GM23338 (cell line): Measurements from ENCODE around the gene AZIN2. TPM values are rescaled to one million over a fixed set of nuclear protein-coding genes. Genes with fewer than 3 reads are reported as not detected.

Experiments used
- ATAC-seq: fragments of 200-7000 bp; cut with Tn5 transposase; 3 replicates; pipeline ENCODE4 v1.9.1; 2020
- DNase-seq: peaks from one replicate; pipeline ENCODE4 v3.0.0-alpha.2; 2015; ENCODE audit warnings: low spot score
- H2AFZ ChIP-seq: fragments of 200-600 bp; sonication (generic); 2 replicates; pipeline ENCODE4 v1.8.0; 2016; ENCODE audit warnings: antibody characterized with exemption, mild to moderate bottlenecking, moderate library complexity
- H3F3A ChIP-seq: fragments of 200-600 bp; sonication (generic); replicated peaks from 2 replicates; pipeline ENCODE4 v1.8.0; 2017; ENCODE audit warnings: antibody characterized with exemption, mixed run types, low read depth
- H3K27ac ChIP-seq: fragments of 200-600 bp; sonication (generic); 2 replicates; pipeline ENCODE4 v1.6.1; 2016; ENCODE audit warnings: low read depth
- H3K27me3 ChIP-seq: fragments of 200-600 bp; sonication (generic); 2 replicates; pipeline ENCODE4 v1.8.0; 2016; ENCODE audit warnings: mild to moderate bottlenecking, mixed run types, moderate library complexity; ENCODE audit not compliant: insufficient read depth
- H3K36me3 ChIP-seq: fragments of 200-600 bp; sonication (generic); 2 replicates; pipeline ENCODE4 v1.8.0; 2016; ENCODE audit warnings: mild to moderate bottlenecking; ENCODE audit not compliant: insufficient read depth
- H3K4me1 ChIP-seq: fragments of 200-600 bp; sonication (generic); 2 replicates; pipeline ENCODE4 v1.8.0; 2016; ENCODE audit warnings: mild to moderate bottlenecking, moderate library complexity; ENCODE audit not compliant: insufficient read depth
- H3K4me2 ChIP-seq: fragments of 200-600 bp; sonication (generic); 2 replicates; pipeline ENCODE4 v1.7.1; 2017; ENCODE audit warnings: mixed run types
- H3K4me3 ChIP-seq: fragments of 200-600 bp; sonication (generic); 2 replicates; pipeline ENCODE4 v1.6.1; 2016; ENCODE audit warnings: mixed run types
- H3K79me2 ChIP-seq: fragments of 200-600 bp; sonication (generic); replicated peaks from 2 replicates; pipeline ENCODE4 v1.8.0; 2017; ENCODE audit warnings: mild to moderate bottlenecking; ENCODE audit not compliant: insufficient read depth
- H3K9me2 ChIP-seq: fragments of 200-600 bp; sonication (generic); 2 replicates; pipeline ENCODE4 v1.8.0; 2017; ENCODE audit not compliant: insufficient read depth
- H4K20me1 ChIP-seq: fragments of 200-600 bp; sonication (generic); replicated peaks from 2 replicates; pipeline ENCODE4 v1.8.0; 2017; ENCODE audit warnings: mild to moderate bottlenecking; ENCODE audit not compliant: insufficient read depth
- H3K27ac Mint-ChIP-seq: 2 replicates; pipeline ENCODE4 v1.8.0; 2020; ENCODE audit warnings: inconsistent platforms, mild to moderate bottlenecking, moderate library complexity, mixed read lengths
- H3K27me3 Mint-ChIP-seq: 3 replicates; pipeline ENCODE4 v1.8.0; 2022; ENCODE audit warnings: low read depth, mild to moderate bottlenecking, moderate library complexity, mixed read lengths, inconsistent platforms; ENCODE audit not compliant: insufficient read depth, poor library complexity
- H3K36me3 Mint-ChIP-seq: 3 replicates; pipeline ENCODE4 v1.8.0; 2021; ENCODE audit warnings: low read depth, mild to moderate bottlenecking, inconsistent platforms, moderate library complexity, mixed read lengths
- H3K4me1 Mint-ChIP-seq: 3 replicates; pipeline ENCODE4 v1.8.0; 2020; ENCODE audit warnings: mild to moderate bottlenecking, inconsistent platforms, mixed read lengths
- H3K4me3 Mint-ChIP-seq: 3 replicates; pipeline ENCODE4 v1.8.0; 2021; ENCODE audit warnings: moderate library complexity, mild to moderate bottlenecking, inconsistent platforms, mixed read lengths
- H3K9me3 Mint-ChIP-seq: 3 replicates; pipeline ENCODE4 v1.8.0; 2020; ENCODE audit warnings: moderate library complexity, mild to moderate bottlenecking, inconsistent platforms, mixed read lengths
- CREB1 ChIP-seq: fragments of 250-450 bp; sonication (Bioruptor Pico); IDR thresholded peaks from 2 replicates; pipeline ENCODE4 v1.5.0; 2020; ENCODE audit warnings: low read depth, mild to moderate bottlenecking, moderate library complexity
- CTCF ChIP-seq, 2 experiments: fragments of 200-600 bp in 1 of 2; sonication (generic) in 1 of 2; conservative IDR thresholded peaks; 2 replicates each; pipeline versions ENCODE4 v1.5.1 to v1.6.1; 2016 to 2017; ENCODE audit warnings: antibody characterized with exemption in 2 of 2, low read depth in 2 of 2, mild to moderate bottlenecking in 2 of 2, moderate library complexity in 1 of 2
- EZH2 ChIP-seq: fragments of 200-600 bp; sonication (generic); IDR thresholded peaks from one replicate; pipeline ENCODE4 v1.8.0; 2017; ENCODE audit warnings: antibody characterized with exemption, mild to moderate bottlenecking, low read depth; ENCODE audit not compliant: unreplicated experiment
- EZH2phosphoT487 ChIP-seq: fragments of 200-600 bp; sonication (generic); IDR thresholded peaks from one replicate; pipeline ENCODE4 v1.8.1; 2018; ENCODE audit warnings: antibody characterized with exemption; ENCODE audit not compliant: unreplicated experiment
- JUNB ChIP-seq: IDR thresholded peaks from one replicate; pipeline ENCODE4 v1.6.1; 2016; ENCODE audit warnings: antibody characterized with exemption; ENCODE audit not compliant: unreplicated experiment
- NANOG ChIP-seq: IDR thresholded peaks from 2 replicates; pipeline ENCODE4 v1.6.1; 2016; ENCODE audit warnings: antibody characterized with exemption, borderline replicate concordance
- POLR2AphosphoS5 ChIP-seq: IDR thresholded peaks from 2 replicates; pipeline ENCODE4 v1.6.1; 2016; ENCODE audit warnings: antibody characterized with exemption, low read depth
- STAT1 ChIP-seq: IDR thresholded peaks from one replicate; pipeline ENCODE4 v1.6.1; 2016; ENCODE audit warnings: antibody characterized with exemption; ENCODE audit not compliant: unreplicated experiment
- ZNF114 ChIP-seq: fragments of 250-450 bp; sonication (Bioruptor Pico); IDR thresholded peaks from 2 replicates; pipeline ENCODE4 v1.5.0; 2020; ENCODE audit warnings: mild to moderate bottlenecking, moderate library complexity
- polyA plus RNA-seq: library from polyadenylated mRNA; unstranded; fragments of >200 nt; fragmentation: Nextera tagmentation; extraction: Ambion mirVana; gene quantifications from 2 replicates; pipeline ENCODE4 v1.2.1, GENCODE V29; 2016
- total RNA-seq: library from RNA; depleted of rRNA; stranded (reverse); fragments of >200 nt; shearing (Covaris generic); gene quantifications from 2 replicates; pipeline ENCODE4 v1.2.3, GENCODE V29; 2014
- TF ChIP-seq, protein P1 (sequence below): fragments of 250-450 bp; sonication (Bioruptor Pico); IDR thresholded peaks from 2 replicates; pipeline ENCODE4 v1.5.0; 2020; ENCODE audit warnings: mild to moderate bottlenecking, moderate library complexity
- TF ChIP-seq, protein P2 (sequence below): IDR thresholded peaks from 2 replicates; pipeline ENCODE4 v1.6.1; 2016; ENCODE audit warnings: antibody characterized with exemption
- TF ChIP-seq, protein P3 (sequence below): IDR thresholded peaks from one replicate; pipeline ENCODE4 v1.6.1; 2018; ENCODE audit warnings: antibody characterized with exemption; ENCODE audit not compliant: unreplicated experiment

The AZIN2 gene
- total and polyA plus RNA-seq, 2 experiments from 2014 or later = 0.37 to 1.2 TPM

DNA sequence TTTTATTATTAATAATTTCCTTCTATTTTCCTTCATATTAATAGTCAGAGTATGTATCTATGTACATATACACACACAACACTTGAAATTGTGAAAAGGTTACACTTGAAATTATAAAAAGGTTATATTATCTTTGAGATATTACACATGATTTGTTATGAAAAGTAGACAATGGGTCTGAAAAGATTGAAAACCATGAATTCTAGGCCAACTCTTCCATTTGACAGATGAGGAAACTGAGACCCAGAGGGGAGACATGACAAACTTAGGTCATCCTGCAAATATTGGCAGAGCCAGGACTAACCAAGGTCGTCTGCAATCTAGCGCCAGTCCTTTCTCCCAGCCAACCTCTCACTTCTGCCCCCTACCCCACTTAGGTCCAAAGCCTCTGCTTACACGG, 67.7 kb downstream of the AZIN2 start:
- no peak overlapping the region for H3K27ac Mint-ChIP-seq
- peaks cover 39% of the 10 kb centered on the region for H3K4me1 Mint-ChIP-seq
- H3K4me3 Mint-ChIP-seq = no peak overlapping the region
- Histone ChIP-seq H3K4me3 (no peak overlapping the region), H3F3A (peaks cover 9% of the 10 kb centered on the region), H4K20me1 (no peaks in the 10 kb centered on the region), H3K27me3 (no peaks in the 10 kb centered on the region), H2AFZ (no peak overlapping the region), H3K4me1 (peaks cover 21% of the 10 kb centered on the region), H3K9me2 (no peaks in the 10 kb centered on the region), H3K79me2 (no peaks in the 10 kb centered on the region), H3K36me3 (no peaks in the 10 kb centered on the region), H3K4me2 (no peak overlapping the region), H3K27ac (no peak overlapping the region)
- no peaks in the 10 kb centered on the region for H3K9me3 Mint-ChIP-seq
- no peak for TF ChIP-seq POLR2AphosphoS5
- no peak for TF ChIP-seq CTCF (conservative IDR thresholded peaks at IDR 0.05; ENCODE audit: low read depth in 2 of 2)
- TF ChIP-seq, protein P1, sequence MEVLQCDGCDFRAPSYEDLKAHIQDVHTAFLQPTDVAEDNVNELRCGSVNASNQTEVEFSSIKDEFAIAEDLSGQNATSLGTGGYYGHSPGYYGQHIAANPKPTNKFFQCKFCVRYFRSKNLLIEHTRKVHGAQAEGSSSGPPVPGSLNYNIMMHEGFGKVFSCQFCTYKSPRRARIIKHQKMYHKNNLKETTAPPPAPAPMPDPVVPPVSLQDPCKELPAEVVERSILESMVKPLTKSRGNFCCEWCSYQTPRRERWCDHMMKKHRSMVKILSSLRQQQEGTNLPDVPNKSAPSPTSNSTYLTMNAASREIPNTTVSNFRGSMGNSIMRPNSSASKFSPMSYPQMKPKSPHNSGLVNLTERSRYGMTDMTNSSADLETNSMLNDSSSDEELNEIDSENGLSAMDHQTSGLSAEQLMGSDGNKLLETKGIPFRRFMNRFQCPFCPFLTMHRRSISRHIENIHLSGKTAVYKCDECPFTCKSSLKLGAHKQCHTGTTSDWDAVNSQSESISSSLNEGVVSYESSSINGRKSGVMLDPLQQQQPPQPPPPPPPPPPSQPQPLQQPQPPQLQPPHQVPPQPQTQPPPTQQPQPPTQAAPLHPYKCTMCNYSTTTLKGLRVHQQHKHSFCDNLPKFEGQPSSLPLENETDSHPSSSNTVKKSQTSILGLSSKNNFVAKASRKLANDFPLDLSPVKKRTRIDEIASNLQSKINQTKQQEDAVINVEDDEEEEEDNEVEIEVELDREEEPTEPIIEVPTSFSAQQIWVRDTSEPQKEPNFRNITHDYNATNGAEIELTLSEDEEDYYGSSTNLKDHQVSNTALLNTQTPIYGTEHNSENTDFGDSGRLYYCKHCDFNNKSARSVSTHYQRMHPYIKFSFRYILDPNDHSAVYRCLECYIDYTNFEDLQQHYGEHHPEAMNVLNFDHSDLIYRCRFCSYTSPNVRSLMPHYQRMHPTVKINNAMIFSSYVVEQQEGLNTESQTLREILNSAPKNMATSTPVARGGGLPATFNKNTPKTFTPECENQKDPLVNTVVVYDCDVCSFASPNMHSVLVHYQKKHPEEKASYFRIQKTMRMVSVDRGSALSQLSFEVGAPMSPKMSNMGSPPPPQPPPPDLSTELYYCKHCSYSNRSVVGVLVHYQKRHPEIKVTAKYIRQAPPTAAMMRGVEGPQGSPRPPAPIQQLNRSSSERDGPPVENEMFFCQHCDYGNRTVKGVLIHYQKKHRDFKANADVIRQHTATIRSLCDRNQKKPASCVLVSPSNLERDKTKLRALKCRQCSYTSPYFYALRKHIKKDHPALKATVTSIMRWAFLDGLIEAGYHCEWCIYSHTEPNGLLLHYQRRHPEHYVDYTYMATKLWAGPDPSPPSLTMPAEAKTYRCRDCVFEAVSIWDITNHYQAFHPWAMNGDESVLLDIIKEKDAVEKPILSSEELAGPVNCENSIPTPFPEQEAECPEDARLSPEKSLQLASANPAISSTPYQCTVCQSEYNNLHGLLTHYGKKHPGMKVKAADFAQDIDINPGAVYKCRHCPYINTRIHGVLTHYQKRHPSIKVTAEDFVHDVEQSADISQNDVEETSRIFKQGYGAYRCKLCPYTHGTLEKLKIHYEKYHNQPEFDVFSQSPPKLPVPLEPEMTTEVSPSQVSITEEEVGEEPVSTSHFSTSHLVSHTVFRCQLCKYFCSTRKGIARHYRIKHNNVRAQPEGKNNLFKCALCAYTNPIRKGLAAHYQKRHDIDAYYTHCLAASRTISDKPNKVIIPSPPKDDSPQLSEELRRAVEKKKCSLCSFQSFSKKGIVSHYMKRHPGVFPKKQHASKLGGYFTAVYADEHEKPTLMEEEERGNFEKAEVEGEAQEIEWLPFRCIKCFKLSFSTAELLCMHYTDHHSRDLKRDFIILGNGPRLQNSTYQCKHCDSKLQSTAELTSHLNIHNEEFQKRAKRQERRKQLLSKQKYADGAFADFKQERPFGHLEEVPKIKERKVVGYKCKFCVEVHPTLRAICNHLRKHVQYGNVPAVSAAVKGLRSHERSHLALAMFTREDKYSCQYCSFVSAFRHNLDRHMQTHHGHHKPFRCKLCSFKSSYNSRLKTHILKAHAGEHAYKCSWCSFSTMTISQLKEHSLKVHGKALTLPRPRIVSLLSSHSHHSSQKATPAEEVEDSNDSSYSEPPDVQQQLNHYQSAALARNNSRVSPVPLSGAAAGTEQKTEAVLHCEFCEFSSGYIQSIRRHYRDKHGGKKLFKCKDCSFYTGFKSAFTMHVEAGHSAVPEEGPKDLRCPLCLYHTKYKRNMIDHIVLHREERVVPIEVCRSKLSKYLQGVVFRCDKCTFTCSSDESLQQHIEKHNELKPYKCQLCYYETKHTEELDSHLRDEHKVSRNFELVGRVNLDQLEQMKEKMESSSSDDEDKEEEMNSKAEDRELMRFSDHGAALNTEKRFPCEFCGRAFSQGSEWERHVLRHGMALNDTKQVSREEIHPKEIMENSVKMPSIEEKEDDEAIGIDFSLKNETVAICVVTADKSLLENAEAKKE (CRISPR knock-in tag) = no peak
- TF ChIP-seq NANOG = no peak
- no peak for TF ChIP-seq CREB1 (CRISPR knock-in tag)
- TF ChIP-seq, protein P2, sequence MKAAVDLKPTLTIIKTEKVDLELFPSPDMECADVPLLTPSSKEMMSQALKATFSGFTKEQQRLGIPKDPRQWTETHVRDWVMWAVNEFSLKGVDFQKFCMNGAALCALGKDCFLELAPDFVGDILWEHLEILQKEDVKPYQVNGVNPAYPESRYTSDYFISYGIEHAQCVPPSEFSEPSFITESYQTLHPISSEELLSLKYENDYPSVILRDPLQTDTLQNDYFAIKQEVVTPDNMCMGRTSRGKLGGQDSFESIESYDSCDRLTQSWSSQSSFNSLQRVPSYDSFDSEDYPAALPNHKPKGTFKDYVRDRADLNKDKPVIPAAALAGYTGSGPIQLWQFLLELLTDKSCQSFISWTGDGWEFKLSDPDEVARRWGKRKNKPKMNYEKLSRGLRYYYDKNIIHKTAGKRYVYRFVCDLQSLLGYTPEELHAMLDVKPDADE = no peak
- no peak for TF ChIP-seq ZNF114
- TF ChIP-seq, protein P3, sequence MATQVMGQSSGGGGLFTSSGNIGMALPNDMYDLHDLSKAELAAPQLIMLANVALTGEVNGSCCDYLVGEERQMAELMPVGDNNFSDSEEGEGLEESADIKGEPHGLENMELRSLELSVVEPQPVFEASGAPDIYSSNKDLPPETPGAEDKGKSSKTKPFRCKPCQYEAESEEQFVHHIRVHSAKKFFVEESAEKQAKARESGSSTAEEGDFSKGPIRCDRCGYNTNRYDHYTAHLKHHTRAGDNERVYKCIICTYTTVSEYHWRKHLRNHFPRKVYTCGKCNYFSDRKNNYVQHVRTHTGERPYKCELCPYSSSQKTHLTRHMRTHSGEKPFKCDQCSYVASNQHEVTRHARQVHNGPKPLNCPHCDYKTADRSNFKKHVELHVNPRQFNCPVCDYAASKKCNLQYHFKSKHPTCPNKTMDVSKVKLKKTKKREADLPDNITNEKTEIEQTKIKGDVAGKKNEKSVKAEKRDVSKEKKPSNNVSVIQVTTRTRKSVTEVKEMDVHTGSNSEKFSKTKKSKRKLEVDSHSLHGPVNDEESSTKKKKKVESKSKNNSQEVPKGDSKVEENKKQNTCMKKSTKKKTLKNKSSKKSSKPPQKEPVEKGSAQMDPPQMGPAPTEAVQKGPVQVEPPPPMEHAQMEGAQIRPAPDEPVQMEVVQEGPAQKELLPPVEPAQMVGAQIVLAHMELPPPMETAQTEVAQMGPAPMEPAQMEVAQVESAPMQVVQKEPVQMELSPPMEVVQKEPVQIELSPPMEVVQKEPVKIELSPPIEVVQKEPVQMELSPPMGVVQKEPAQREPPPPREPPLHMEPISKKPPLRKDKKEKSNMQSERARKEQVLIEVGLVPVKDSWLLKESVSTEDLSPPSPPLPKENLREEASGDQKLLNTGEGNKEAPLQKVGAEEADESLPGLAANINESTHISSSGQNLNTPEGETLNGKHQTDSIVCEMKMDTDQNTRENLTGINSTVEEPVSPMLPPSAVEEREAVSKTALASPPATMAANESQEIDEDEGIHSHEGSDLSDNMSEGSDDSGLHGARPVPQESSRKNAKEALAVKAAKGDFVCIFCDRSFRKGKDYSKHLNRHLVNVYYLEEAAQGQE = no peak
- no peak for TF ChIP-seq EZH2
- no peak for TF ChIP-seq JUNB
- TF ChIP-seq STAT1 = no peak
- TF ChIP-seq EZH2phosphoT487 = no peak
- peaks cover 2% of the 10 kb centered on the region; the same call in 1 of the 3 replicates for H3K36me3 Mint-ChIP-seq
- ATAC-seq = no peak
- DNase-seq = no peak
- H3K27me3 Mint-ChIP-seq = peaks cover 17% of the 10 kb centered on the region
